ENCODE measurements around the gene FBRS.
A peak's percentile ranks its signal among the peaks of the same experiment; 100 is the strongest.
"Not testable (repeated sequence)": the region's sequence is repeated elsewhere in the genome, so short reads cannot be mapped to it uniquely, and the experiment has no call there.

Gene FBRS

GRCh38 chr16:30680326-30680725 is 22.1 kb downstream of the FBRS start:
- Histone ChIP-seq H3K9me3 (ENCODE audit: severe bottlenecking) (no peaks in the 10 kb centered on the region), H3K27me3 (ENCODE audit: insufficient read depth, low read depth, severe bottlenecking) (no peaks in the 10 kb centered on the region), H3K4me3 (ENCODE audit: low read depth, low read length) (no peak overlapping the region), H3K27ac (no peak overlapping the region), H3K36me3 (no peaks in the 10 kb centered on the region)
- no peak for TF ChIP-seq CTCF (IDR thresholded peaks at IDR 0.05; ENCODE audit: low read depth, low read length)
- no peak for DNase-seq

GRCh38 chr16:30688701-30689100 is 30.5 kb downstream of the FBRS start:
- no peak for TF ChIP-seq CTCF (IDR thresholded peaks at IDR 0.05; ENCODE audit: low read depth, low read length)
- Histone ChIP-seq H3K9me3 (ENCODE audit: severe bottlenecking) (no peaks in the 10 kb centered on the region), H3K27ac (peak overlapping the region; percentile 61), H3K27me3 (ENCODE audit: insufficient read depth, low read depth, severe bottlenecking) (no peaks in the 10 kb centered on the region), H3K36me3 (no peaks in the 10 kb centered on the region), H3K4me3 (ENCODE audit: low read depth, low read length) (no peak overlapping the region)
- DNase-seq, result peak; percentile 75

- Histone ChIP-seq H3K4me3 (ENCODE audit: low read depth, low read length) (peak overlapping the region; percentile 19), H3K27ac (peak overlapping the region; percentile 71), H3K9me3 (ENCODE audit: severe bottlenecking) (no peaks in the 10 kb centered on the region), H3K27me3 (ENCODE audit: insufficient read depth, low read depth, severe bottlenecking) (no peaks in the 10 kb centered on the region), H3K36me3 (no peaks in the 10 kb centered on the region)
- peak; percentile 68 for DNase-seq
- TF ChIP-seq CTCF (IDR thresholded peaks at IDR 0.05; ENCODE audit: low read depth, low read length), result no peak
Observed at GRCh38 chr16:30691907-30692306, 33.7 kb downstream of the FBRS start.

- no peaks in the 10 kb centered on the region for H3K9me3 ChIP-seq (ENCODE audit: severe bottlenecking)
- H3K27me3 ChIP-seq (ENCODE audit: insufficient read depth, low read depth, severe bottlenecking), result no peaks in the 10 kb centered on the region
- DNase-seq, result no peak
- no peak for TF ChIP-seq CTCF (IDR thresholded peaks at IDR 0.05; ENCODE audit: low read depth, low read length)
- H3K27ac ChIP-seq, result peak overlapping the region; percentile 71
- no peak overlapping the region; the same call in 1 of the 2 replicates for H3K4me3 ChIP-seq (ENCODE audit: low read depth, low read length)
- no peaks in the 10 kb centered on the region for H3K36me3 ChIP-seq
Observed at GRCh38 chr16:30692396-30693064, 34.3 kb downstream of the FBRS start.

GRCh38 chr16:30694926-30695693 is 36.9 kb downstream of the FBRS start:
- H3K9me3 ChIP-seq (ENCODE audit: severe bottlenecking), result no peaks in the 10 kb centered on the region
- no peak overlapping the region for H3K27ac ChIP-seq
- H3K4me3 ChIP-seq (ENCODE audit: low read depth, low read length), result no peak overlapping the region
- no peaks in the 10 kb centered on the region for H3K27me3 ChIP-seq (ENCODE audit: insufficient read depth, low read depth, severe bottlenecking)
- no peak for TF ChIP-seq CTCF (IDR thresholded peaks at IDR 0.05; ENCODE audit: low read depth, low read length)
- peaks cover 9% of the 10 kb centered on the region for H3K36me3 ChIP-seq
- no peak for DNase-seq

- H3K36me3 ChIP-seq, result peaks cover 24% of the 10 kb centered on the region
- not testable (repeated sequence) for H3K9me3 ChIP-seq (ENCODE audit: severe bottlenecking); H3K4me3 ChIP-seq (ENCODE audit: low read depth, low read length); DNase-seq; H3K27me3 ChIP-seq (ENCODE audit: insufficient read depth, low read depth, severe bottlenecking); H3K27ac ChIP-seq
Observed at GRCh38 chr16:30696646-30697045, 38.4 kb downstream of the FBRS start.
